Activated B cell treated with CpG ODN at 0.5 μM for 24 hours (primary cell): Measurements from ENCODE around the gene TCOF1. TPM values are rescaled to one million over a fixed set of nuclear protein-coding genes. Genes with fewer than 3 reads are reported as not detected.

Source experiments
- ATAC-seq: fragments of 200-7000 bp; cut with Tn5 transposase; one replicate; pipeline ENCODE4 v1.10.0; 2021; ENCODE audit warnings: low read depth, mild to moderate bottlenecking, moderate library complexity
- CTCF ChIA-PET: fragments of 350-600 bp; sonication (Branson Sonifier 250); formaldehyde crosslinking; loops from one replicate; lab custom pipeline; 2021; ENCODE audit warnings: antibody characterized with exemption; lab: Charles Lee
- POLR2A ChIA-PET: fragments of 350-600 bp; sonication (Branson Sonifier 250); formaldehyde crosslinking; loops from one replicate; lab custom pipeline; 2021; ENCODE audit warnings: antibody characterized with exemption; lab: Charles Lee
- DNase-seq: peaks from one replicate; pipeline ENCODE4 v3.0.0; 2022
- H3K27ac Mint-ChIP-seq: one replicate; pipeline ENCODE4 v1.8.0; 2020; ENCODE audit warnings: mixed read lengths
- H3K27me3 Mint-ChIP-seq: one replicate; pipeline ENCODE4 v1.8.0; 2021; ENCODE audit warnings: mixed read lengths
- H3K36me3 Mint-ChIP-seq: one replicate; pipeline ENCODE4 v1.8.0; 2021; ENCODE audit warnings: low read depth, mixed read lengths
- H3K4me1 Mint-ChIP-seq: one replicate; pipeline ENCODE4 v1.8.0; 2021; ENCODE audit warnings: mixed read lengths
- H3K4me3 Mint-ChIP-seq: one replicate; pipeline ENCODE4 v1.8.0; 2020; ENCODE audit warnings: mild to moderate bottlenecking, mixed read lengths
- H3K9me3 Mint-ChIP-seq: one replicate; pipeline ENCODE4 v1.8.0; 2020; ENCODE audit warnings: mixed read lengths
- intact Hi-C: fragments of 100-400 bp; cut with micrococcal nuclease; formaldehyde crosslinking; loops from one replicate; pipeline ENCODE4 v1.15.1; 2024
- total RNA-seq: library from RNA; stranded (reverse); gene quantifications from 2 replicates; pipeline ENCODE4 v1.2.3, GENCODE V29; 2022
- TF ChIP-seq, protein P1 (sequence below): fragments of 200-600 bp; IDR thresholded peaks from one replicate; pipeline ENCODE4 v1.8.0; 2022; ENCODE audit warnings: antibody characterized with exemption, mild to moderate bottlenecking

Gene TCOF1
- total RNA-seq, 1 donor from 2014 or later: 76.1 TPM

- TF ChIP-seq, protein P1, sequence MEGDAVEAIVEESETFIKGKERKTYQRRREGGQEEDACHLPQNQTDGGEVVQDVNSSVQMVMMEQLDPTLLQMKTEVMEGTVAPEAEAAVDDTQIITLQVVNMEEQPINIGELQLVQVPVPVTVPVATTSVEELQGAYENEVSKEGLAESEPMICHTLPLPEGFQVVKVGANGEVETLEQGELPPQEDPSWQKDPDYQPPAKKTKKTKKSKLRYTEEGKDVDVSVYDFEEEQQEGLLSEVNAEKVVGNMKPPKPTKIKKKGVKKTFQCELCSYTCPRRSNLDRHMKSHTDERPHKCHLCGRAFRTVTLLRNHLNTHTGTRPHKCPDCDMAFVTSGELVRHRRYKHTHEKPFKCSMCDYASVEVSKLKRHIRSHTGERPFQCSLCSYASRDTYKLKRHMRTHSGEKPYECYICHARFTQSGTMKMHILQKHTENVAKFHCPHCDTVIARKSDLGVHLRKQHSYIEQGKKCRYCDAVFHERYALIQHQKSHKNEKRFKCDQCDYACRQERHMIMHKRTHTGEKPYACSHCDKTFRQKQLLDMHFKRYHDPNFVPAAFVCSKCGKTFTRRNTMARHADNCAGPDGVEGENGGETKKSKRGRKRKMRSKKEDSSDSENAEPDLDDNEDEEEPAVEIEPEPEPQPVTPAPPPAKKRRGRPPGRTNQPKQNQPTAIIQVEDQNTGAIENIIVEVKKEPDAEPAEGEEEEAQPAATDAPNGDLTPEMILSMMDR: no peak
- POLR2A ChIA-PET: interaction anchor here (0.6 kb wide), 1 partner anchor 129 kb away, joined by 4 read pairs; no protein-coding TSS in a partner anchor
- intact Hi-C loops: no loop called here
Observed at GRCh38 chr5:150343994-150344631, 13.4 kb upstream of the TCOF1 start.

DNA sequence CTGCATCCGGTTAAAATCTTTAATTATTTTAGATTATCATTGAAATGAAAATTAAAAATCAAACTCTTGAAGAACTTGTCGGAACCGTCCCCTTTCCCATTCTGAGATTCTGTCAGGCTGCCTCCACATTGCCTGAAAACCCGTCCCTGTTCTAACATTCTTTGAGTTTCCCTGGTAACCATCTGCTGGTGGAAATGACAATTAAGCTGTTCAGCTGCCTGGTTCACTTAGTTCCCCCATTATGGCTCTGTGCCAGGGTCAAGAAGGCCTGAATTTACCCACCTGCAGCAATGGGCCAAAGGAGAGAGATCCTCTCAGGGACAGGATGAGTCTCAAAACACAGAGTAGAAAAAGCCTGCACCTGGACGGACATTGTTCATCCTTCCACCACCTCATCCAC is 11.8 kb upstream of the TCOF1 start:
- H3K4me3 Mint-ChIP-seq: no peak overlapping the region
- TF ChIP-seq, protein P1: no peak
- no peak for DNase-seq
- H3K27ac Mint-ChIP-seq: no peak overlapping the region
- H3K36me3 Mint-ChIP-seq: no peaks in the 10 kb centered on the region
- H3K9me3 Mint-ChIP-seq: no peaks in the 10 kb centered on the region
- POLR2A ChIA-PET: no interaction called here
- CTCF ChIA-PET: no interaction called here
- peaks cover 4% of the 10 kb centered on the region for H3K4me1 Mint-ChIP-seq
- ATAC-seq: no peak
- no peaks in the 10 kb centered on the region for H3K27me3 Mint-ChIP-seq
- intact Hi-C loops: no loop called here

More at GRCh38 chr5:150343994-150344631, 13.4 kb upstream of the TCOF1 start:
- CTCF ChIA-PET: no interaction called here
- Mint-ChIP-seq H3K9me3 (no peaks in the 10 kb centered on the region), H3K27ac (no peak overlapping the region), H3K4me1 (no peaks in the 10 kb centered on the region), H3K27me3 (no peaks in the 10 kb centered on the region), H3K4me3 (no peak overlapping the region), H3K36me3 (no peaks in the 10 kb centered on the region)
- DNase-seq (no peak), ATAC-seq (no peak)

DNA sequence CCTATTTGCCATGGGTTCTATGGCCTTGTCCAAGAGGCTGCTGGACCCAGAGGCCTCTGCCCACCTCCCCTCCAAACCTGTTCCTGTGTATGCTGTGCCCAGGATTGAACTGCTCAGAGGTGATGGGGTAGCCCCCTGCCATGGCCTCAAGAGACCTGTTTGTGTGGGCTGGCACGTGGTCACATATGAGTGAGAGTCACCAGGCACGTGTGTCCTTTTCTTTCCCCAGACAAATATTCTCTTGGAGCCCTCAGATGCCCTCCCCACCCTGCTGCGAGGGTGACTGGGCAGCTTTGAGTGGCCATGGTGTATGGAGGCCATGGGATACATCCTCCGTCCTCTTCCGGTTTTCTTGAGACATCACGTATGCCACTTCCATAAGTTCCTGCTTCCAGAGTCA is 10.9 kb upstream of the TCOF1 start:
- ChIA-PET CTCF (no interaction called here), POLR2A (no interaction called here)
- ATAC-seq: no peak
- TF ChIP-seq, protein P1: no peak
- Mint-ChIP-seq H3K9me3 (no peaks in the 10 kb centered on the region), H3K4me3 (no peak overlapping the region), H3K27me3 (no peaks in the 10 kb centered on the region), H3K36me3 (no peaks in the 10 kb centered on the region), H3K4me1 (peaks cover 9% of the 10 kb centered on the region), H3K27ac (no peak overlapping the region)
- DNase-seq: no peak
- intact Hi-C loops: no loop called here

DNA sequence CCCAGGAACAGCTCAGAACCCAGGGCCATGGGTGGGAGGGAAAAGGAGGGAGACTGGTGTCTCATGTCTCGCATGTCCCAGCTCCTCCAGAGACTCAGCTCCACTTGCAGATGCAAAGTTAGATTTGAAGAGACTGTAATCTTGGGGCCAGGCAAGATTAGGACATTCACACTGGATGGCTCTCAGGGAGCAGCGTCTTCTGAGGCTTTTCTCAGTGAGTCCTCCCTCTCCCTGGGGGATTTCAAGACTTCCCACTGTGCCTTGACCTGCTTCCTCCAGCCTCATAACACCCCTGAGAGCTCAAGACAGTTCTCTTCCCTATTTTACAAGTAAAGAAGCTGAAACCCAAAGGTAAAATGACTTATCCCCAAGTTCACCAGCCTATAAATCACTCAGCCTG is 10.5 kb upstream of the TCOF1 start:
- H3K9me3 Mint-ChIP-seq: no peaks in the 10 kb centered on the region
- H3K4me1 Mint-ChIP-seq: peaks cover 9% of the 10 kb centered on the region
- ChIA-PET POLR2A (no interaction called here), CTCF (no interaction called here)
- no peak for DNase-seq
- no peak for ATAC-seq
- TF ChIP-seq, protein P1: no peak
- H3K27me3 Mint-ChIP-seq: no peaks in the 10 kb centered on the region
- H3K4me3 Mint-ChIP-seq: no peak overlapping the region
- intact Hi-C loops: no loop called here
- H3K36me3 Mint-ChIP-seq: no peaks in the 10 kb centered on the region
- H3K27ac Mint-ChIP-seq: no peak overlapping the region

GRCh38 chr5:150347451-150347850 is 10.0 kb upstream of the TCOF1 start:
- no peak for ATAC-seq
- H3K27me3 Mint-ChIP-seq: no peaks in the 10 kb centered on the region
- H3K4me1 Mint-ChIP-seq: peaks cover 11% of the 10 kb centered on the region
- TF ChIP-seq, protein P1: no peak
- CTCF ChIA-PET: no interaction called here
- intact Hi-C loops: no loop called here
- H3K36me3 Mint-ChIP-seq: no peaks in the 10 kb centered on the region
- H3K9me3 Mint-ChIP-seq: no peaks in the 10 kb centered on the region
- POLR2A ChIA-PET: no interaction called here
- no peak overlapping the region for H3K27ac Mint-ChIP-seq
- H3K4me3 Mint-ChIP-seq: no peak overlapping the region
- DNase-seq: no peak
